HK-2 (cell line): ENCODE results near the gene NSRP1.
"Not testable (repeated sequence)": the region's sequence is repeated elsewhere in the genome, so short reads cannot be mapped to it uniquely, and the experiment has no call there.

Experiments used
- DNase-seq: peaks from one replicate; pipeline ENCODE4 v3.0.0-alpha.2; 2018; ENCODE audit not compliant: unreplicated experiment

Gene NSRP1

DNA sequence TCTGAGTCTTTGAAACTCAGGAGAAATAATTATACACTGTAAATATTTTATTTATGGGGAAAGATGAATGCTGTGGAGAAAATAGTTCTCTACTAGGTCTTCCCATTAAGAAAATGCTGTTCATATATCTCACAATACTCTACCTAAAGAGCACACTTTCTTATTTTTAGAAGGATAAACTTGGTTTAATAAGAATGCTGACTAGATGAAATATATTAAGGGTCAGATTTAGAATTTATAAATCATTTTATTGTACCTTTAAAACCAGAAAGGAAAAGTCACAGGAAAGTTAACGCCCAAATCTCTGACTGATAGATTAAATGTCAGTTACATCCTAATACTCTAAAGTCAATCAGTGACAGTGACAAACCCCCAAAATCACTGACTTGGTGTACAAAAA is 70.1 kb downstream of the NSRP1 start:
- no peak for DNase-seq

DNA sequence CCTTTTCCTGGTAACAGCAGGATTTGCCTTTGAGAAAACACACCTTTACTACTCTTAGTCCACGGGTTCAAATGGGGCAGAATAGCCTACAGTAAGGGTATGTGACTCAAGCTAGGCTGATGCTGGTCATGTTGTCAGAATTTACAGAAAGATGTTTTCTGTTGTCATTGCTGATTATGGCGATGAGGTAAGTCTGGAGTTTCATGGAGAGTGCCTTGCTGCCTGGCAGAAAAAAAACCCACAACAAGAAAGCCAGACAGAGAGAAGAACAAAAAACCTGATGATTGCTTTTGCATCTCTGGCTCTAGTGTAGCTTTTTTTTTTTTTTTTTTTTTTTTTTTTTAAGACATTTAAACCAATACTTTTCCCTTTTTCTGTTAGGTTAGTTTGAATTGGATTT is 71.0 kb downstream of the NSRP1 start:
- no peak for DNase-seq

DNA sequence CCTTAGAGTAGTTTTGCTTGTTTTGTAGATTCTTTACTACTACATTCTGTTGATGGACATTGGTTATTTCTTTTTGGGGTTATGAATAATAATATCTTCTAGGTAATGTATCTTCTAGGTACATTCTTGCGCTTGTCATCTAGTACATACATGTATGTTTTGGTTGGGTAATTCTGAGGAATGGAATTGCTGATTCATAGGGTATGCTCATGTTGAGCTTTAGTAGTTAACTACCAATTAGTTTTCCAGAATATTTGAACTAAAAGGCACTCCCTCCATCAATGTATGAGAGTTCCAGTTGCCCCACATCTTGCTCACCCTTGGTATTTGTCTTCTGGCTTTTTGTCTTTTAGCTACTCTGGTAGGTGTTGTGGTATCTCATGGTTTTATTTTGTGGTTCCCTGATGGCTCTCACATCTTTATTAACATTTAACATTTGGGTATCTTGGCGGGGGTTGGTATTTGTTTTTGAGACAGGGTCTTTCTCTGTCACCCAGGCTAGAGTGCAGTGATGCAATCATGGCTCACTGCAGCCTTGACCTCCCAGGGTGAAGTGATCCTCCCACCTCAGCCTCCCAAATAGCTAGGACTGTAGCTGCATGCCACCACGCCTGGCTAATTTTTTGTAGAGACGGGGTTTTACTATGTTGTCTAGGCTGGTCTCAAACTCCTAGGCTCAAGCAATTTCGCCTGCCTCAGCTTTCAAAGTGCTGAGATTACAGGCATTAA is 71.8 kb downstream of the NSRP1 start:
- DNase-seq: no peak

DNA sequence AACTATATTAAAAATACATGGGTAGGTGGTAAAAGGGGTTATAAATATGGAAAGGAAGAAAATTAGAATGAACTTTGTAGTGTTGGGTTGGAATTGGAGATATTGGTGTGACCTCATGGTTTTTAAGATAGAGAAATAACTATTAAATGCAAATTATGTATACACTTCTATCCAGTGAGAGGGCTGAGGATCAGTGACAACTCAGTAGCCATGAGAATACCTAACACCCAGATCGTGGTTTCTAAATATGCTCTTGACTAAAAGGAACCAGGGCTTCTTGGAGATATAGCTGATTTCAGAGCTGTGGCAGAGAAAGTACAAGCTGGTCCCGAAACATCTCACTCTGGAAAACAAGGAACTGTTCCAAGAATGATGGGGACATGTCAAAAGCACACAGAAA is 74.5 kb downstream of the NSRP1 start:
- DNase-seq: no peak

DNA sequence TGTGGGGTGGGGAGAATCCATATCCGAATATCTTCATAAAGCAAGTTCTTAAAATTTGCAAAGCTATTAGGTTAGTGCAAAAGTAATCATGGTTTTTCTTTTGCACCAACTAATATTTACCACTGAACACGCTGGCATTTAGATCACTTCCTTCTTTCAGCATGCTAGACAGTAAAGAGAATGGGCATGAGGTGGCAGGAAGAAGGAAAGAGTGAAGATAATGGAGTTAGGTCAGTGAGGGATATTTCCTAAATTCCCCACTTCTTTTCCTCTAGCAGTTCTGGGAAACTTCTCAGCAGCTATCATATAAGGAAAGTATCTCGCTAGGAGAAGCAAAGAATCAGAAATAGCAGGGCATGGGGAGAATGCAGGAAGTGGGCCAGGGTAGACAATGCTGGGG is 79.9 kb downstream of the NSRP1 start:
- no peak for DNase-seq

DNA sequence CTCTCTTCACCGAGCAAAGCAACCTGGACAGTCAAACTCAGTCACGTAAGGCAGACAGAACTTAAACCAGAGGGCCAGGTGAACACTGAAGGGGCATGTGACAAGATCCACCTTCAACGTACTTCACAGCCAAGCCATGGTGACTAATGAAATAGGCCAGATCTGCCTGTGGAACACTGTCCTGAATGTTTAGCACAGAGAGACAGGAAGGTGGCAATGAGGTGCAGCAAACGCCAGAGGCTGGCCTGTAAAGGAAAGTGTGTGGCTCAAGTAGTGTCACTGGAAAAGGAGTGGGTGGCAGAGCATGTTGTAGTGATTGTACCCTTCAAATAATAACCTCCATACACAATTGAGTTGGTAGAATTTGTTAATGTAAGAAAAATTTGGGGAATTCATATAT is 80.8 kb downstream of the NSRP1 start:
- no peak for DNase-seq

DNA sequence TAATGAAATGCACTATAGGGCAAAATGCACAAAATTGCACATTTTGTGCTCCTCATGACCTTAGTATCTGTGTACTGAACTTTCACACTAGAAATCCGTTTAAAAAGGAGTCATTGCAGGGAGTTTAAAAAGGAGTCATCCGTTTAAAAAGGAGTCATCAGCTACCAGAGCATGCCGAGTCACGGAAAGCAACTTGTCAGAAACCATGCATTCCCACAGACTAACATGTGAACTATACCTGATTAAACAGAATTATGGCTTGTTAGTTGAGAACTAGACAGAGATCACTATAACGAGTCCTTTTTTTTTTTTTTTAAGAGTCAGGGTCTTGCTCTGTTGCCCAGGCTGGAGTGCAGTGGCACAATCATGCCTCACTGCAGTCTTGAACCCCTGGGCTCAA is 83.0 kb downstream of the NSRP1 start:
- DNase-seq: no peak

DNA sequence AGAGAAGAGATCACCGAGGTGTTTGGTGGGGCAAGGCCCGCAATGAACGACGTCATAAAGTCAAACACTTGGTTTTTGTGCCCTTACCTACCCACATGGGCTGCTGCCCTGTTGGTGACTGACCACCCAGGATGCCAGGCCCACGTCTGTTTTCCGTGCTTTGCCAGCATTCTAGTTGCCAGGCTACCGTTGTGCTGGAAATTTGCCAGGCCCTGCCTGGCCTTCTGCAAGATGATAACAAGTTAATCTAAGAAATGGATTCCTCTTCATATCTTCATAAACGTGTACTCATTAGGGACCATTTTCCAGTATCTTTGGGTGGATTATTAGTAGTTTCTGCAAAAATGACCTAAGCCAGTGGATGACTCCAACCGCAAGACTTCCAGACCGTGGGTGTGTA is 83.5 kb downstream of the NSRP1 start:
- DNase-seq: no peak

DNA sequence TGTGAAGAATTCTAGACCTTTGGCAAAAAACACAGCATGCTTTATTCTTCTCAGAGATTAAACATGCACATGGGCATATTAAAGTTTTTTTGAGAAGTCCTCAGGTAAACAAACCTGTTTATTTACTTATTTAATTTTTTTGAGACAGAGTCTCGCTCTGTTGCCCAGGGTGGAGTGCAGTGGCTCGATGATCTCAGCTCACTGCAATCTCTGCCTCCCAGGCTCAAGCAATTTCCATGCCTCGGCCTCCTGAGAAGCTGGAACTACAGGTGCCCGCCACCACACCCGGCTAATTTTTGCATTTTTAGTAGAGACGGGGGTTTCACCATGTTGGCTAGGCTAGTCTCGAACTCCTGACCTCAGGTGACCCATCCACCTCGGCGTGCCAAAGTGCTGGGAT is 84.0 kb downstream of the NSRP1 start:
- DNase-seq: not testable (repeated sequence)

DNA sequence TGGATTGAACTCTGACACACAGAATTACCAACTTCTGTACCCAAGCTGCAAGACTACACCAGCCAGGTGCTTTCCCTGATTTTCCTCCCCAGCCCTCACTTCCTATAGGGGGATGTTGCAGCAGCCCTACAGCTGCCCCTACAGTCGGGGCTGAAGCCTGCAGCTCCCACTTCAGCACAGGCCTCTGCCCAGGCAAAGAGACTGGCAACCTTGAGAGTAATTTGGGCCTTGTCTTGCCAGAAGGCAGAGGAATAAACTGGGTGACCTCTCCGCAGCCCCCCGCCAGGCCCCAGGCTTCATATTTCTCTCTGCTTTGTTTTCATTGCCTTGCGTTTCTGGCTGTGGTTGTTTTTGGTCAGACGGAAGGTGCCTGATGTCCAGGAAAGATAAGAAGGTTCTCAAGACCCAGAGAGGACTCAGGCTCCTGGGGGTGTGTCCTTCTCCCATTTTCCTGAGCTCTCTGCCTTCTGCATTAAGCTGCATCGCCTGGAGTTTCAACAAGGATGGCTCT is 86.9 kb downstream of the NSRP1 start:
- DNase-seq: no peak

DNA sequence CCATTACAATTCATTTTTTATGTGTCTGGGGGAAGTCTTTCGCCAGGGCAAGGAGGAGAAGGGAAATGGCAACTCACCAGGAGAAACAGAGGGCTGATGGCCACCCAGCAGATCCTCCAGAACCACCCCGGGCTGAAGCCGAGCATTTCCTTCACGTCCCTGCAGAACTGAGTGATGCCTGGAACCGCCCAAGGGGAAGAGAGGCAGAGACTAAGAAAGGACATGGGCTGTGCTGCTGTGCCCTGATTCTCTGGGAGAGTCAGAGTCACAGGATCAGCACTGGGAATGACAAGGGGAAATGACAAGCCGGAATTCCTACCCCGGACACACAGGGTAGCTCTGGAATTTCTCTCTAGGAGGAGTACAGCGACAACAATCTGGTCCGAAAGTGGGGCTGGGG is 91.0 kb downstream of the NSRP1 start:
- no peak for DNase-seq

DNA sequence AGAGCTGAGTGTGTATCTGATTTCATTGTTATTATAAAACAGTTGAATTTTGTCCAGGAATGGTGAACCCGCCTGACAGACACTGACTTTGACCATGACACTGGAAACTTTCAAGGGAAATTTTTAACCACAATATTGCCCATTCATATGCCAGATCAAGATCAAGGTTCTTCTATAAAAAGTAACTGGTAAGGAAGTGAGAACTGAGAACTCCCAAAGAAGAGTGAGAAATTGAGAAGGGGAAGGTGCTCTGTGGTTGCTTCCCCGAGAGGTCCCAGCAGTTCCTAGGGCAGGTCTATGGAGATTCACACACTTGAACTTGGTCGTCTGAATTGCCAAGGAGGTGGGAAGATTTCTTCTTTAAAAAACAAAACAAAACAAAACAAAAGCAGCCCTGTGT is 91.6 kb downstream of the NSRP1 start:
- no peak for DNase-seq

DNA sequence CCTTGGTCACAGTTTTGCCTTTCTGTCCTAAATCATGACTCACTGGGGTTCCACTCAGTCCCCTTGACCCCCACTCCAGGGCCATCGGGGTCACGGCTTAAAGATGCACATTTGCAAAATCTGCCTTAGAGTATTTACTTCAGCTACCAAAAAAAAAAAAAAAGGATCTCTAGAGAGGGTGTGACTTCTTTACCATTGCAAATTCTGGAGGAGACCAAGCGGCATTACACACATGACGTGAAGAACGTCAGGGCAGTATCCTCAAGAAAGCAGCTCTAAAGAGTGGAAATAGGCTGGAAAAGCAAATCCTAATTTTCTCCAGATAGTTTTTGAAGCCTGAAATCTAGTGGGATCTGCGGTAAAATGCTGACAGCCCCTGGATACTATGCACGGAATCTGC is 93.3 kb downstream of the NSRP1 start:
- DNase-seq: no peak

DNA sequence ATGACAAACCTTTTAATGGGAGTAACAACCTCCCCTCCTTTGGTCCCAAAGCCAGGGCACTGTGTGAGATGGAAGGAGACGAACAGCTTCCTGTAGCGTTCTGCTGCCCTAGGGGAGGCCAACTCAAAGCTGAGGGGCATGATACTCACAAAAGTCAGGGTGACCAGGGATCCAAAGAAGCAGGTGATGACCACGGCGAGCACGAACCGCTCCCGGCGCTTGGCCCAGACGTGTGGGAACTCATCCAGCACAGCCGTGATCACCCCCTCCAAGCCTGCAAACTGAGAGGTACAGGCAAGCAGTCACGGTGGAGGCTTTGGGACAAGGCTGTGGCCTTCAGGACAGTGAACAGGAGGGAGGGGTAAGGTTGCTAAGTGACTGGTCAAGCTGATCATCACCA is 93.8 kb downstream of the NSRP1 start:
- no peak for DNase-seq

DNA sequence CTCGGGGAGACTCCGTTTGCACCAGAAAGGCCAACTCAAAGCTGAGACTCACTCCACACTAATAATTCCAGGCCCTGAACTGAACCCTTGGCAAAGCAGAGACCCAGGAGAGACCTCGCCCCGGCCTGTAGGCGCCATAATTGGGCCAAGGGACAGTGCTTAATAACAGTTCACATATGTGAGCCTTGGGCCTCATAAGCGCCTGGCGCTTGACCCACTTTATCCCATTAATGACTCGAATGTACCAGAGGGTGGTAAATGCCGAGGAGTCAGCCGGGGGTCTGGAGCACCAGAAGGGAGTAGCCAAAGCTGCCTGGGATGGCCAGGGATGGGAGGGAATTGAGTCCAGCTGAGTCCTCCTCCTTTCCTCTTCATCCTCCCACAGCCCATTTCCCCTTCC is 94.3 kb downstream of the NSRP1 start:
- no peak for DNase-seq

DNA sequence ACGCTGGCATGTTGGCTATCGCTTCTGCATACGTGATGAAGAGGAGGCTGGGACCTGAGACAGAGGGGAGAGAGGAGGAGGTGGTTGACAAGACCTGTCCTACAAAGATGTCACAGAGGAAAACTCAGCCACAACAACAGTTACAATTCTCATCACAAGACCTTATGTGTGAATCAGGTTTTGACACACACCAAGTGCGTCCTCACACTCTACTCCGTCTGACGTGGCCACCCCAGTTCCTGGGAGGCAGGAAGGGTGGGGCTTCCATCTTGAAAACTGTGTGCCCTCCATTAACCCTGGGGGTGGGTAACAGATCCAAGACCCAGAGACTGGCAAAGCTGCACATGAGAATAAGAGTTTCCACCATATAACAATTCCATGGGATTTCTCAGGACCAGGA is 94.8 kb downstream of the NSRP1 start:
- no peak for DNase-seq

DNA sequence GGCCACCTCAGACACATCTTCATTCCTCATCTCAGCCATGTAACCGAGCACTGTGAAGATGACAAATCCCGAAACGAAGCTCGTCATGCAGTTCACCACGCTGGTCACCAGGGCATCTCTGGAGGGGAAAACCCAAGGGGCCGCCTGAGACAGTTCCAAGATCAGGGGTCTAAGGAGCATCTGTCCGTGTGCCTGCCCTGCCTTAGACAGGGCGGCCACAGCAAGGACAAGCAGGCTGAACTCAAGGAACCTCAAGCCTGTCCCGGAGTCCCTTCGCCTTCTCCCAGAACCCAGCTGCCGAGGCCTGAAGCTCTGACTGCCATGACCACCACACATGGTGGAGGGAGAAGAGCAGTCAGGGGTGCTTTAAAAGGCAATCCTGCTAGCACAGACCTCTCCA is 96.1 kb downstream of the NSRP1 start:
- DNase-seq: no peak

DNA sequence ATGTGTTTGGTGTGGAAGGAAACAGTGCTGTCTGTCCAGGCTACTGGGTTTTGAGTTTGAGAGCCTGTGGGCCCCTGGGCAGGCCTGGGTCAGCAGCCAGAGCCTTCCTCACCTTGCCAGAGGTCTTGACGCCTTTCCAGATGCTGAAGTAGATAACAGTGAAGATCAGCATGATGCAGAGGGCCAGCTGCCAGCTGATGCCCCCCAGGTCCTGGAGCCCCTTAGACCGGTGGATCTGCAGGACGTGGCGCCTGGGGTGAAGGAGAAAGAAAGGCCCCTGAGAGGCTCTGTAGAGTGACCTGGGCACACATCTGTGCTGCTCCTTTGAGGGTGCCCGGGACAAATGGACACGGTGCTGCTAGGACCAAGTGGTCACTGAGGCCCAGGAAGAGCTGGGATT is 100.4 kb downstream of the NSRP1 start:
- DNase-seq: no peak

DNA sequence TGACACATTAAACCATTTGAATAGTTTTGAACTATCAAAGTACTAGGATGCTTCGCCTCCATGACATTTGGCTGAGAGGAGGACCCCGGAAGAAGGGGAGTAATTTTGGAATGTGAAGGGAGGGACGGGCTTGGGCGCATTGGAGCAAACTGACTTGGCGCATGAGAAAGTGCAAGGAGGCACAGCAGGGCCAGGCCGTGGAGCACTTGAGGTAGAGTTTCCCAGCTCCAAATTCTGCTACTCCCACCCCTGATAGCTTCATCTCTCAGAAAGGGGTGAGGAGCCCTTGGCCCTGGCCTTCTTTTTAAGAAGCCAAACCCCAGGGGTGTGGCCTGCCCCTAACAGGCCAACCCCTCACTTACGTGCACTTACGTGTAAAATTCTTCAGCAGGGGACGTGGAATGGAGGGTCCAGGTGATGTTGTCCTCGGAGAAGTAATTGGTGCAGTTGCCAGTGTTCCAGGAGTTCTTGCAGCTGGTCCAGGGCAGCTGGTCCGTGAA is 101.2 kb downstream of the NSRP1 start:
- no peak for DNase-seq

DNA sequence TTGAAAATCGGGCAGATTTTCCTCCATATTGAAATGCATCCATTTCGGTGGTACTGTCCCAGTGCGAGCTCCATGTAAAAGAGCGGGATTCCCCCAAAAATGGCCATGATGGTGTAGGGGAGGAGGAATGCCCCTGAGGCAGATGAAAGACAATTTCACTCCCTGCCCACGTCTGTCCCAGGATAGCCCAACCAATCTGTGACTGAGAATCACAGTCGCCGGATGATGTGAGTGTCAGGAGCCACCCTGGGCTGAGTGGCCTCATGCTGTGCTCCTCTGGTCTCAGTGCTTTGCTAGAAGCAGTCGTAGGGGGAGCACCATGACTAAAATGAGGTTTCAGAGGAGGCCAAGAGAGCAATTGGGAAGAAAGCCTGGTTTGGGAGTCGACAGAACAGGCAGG is 102.2 kb downstream of the NSRP1 start:
- no peak for DNase-seq

DNA sequence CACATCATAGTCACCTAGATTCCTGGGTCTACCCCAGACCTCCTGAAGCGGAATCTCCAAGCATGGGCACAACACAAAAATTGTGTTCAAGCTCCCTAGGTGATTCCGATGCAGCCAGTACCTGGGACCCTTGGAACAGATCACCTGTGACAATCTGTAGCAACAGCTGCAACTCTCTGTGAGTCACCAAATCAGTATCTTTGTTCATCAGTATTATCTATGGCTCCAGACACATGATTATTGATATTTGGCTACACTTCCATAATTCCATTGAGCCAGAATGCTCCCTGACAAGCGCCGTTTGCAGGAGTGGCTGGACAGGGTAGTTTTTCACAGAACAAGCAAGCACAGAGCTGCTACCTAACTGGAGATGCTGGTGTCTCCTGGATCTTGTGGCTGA is 102.7 kb downstream of the NSRP1 start:
- DNase-seq: no peak

DNA sequence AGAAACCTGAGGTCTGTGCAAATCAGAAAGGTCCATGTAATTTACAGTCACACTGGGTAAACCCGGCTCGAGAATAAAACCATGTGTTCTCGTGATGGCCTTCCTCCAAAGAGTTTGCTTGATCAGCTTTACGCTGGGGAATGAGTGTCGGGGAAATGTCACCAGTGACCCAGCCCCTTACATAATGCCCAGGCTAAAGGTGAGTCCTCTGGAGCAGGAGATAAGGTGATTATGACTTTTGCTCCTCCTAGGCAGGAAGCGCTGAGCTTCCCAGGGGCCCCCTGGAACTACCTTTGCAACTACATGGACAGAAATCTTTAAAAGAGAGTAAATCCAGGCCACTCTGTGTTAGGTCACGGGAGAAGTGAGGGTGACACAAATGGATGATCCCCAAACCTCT is 103.2 kb downstream of the NSRP1 start:
- DNase-seq: no peak

DNA sequence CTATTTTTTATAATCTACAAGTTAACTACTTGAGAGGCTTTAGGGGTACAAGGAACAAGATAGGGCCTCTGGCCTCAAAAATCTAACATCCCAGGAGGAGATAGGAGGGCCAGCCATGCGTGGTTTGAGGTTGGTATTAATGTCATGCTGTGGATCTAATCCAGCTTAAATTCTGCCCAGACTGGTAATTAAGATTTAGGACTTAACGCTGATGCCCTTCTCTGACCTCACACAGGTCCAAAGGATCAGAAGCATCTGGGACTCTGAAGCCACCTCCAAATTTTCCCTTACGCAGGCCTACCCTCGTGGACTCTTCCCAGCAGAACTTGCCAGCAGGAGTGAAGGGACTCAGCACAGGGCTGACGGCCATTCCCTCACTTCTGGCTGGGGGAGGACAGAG is 103.8 kb downstream of the NSRP1 start:
- DNase-seq: no peak

DNA sequence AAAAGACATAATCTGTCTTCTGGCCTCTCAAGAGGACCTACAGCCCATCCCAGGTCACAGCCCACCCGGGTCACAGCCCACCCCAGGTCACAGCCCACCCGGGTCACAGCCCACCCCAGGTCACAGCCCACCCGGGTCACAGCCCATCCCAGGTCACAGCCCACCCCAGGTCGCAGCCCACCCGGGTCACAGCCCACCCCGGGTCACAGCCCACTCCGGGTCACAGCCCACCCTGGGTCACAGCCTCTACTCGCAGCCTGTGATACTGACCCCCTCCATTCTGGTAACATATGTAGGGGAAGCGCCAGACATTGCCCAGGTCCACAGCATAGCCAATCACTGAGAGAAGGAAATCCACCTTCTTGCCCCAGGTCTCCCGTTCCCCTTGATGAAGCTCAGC is 104.7 kb downstream of the NSRP1 start:
- DNase-seq: no peak
